Neural cell (in vitro differentiated cells): ENCODE data around the gene STON2. TPM values are rescaled to one million over a fixed set of nuclear protein-coding genes. Genes with fewer than 3 reads are reported as not detected.

Experiments used
- H2AFZ ChIP-seq: fragments of 200-600, 300-800 bp; sonication (generic), shearing (Covaris generic); 2 replicates; pipeline ENCODE4 v1.6.0; 2014; ENCODE audit warnings: low read depth, mild to moderate bottlenecking, antibody characterized with exemption, low read length, moderate library complexity
- H3F3A ChIP-seq: fragments of 200-600 bp; shearing (Covaris generic); 2 replicates; pipeline ENCODE4 v1.6.1; 2016; ENCODE audit warnings: mild to moderate bottlenecking, moderate library complexity, mixed read lengths, antibody characterized with exemption, low read length; ENCODE audit not compliant: insufficient read depth, poor library complexity, severe bottlenecking
- H3K27ac ChIP-seq: fragments of 200-600, 300-800 bp; sonication (generic), shearing (Covaris generic); 2 replicates; pipeline ENCODE4 v1.5.1; 2014; ENCODE audit warnings: mild to moderate bottlenecking, low read length, moderate library complexity
- H3K27me3 ChIP-seq: fragments of 300-800, 200-600 bp; sonication (generic), shearing (Covaris generic); 2 replicates; pipeline ENCODE4 v1.6.0; 2014; ENCODE audit warnings: mild to moderate bottlenecking, low read depth, low read length, moderate library complexity; ENCODE audit not compliant: insufficient read depth
- H3K36me3 ChIP-seq: fragments of 300-800, 200-600 bp; sonication (generic), shearing (Covaris generic); 2 replicates; pipeline ENCODE4 v1.5.1; 2014; ENCODE audit warnings: mild to moderate bottlenecking, antibody characterized with exemption, low read length, moderate library complexity; ENCODE audit not compliant: insufficient read depth
- H3K4me2 ChIP-seq: fragments of 300-800, 200-600 bp; sonication (generic), shearing (Covaris generic); 2 replicates; pipeline ENCODE4 v1.6.0; 2014; ENCODE audit warnings: mild to moderate bottlenecking, low read length
- H3K4me3 ChIP-seq: fragments of 300-800, 200-600 bp; sonication (generic), shearing (Covaris generic); 2 replicates; pipeline ENCODE4 v1.5.1; 2014; ENCODE audit warnings: mild to moderate bottlenecking, low read length, moderate library complexity
- H3K79me2 ChIP-seq: fragments of 200-600 bp; shearing (Covaris generic); replicated peaks from 2 replicates; pipeline ENCODE4 v1.6.0; 2014; ENCODE audit warnings: mild to moderate bottlenecking, low read length, moderate library complexity; ENCODE audit not compliant: insufficient read depth
- H3K9ac ChIP-seq: fragments of 300-800, 200-600 bp; sonication (generic), shearing (Covaris generic); 2 replicates; pipeline ENCODE4 v1.6.1; 2016; ENCODE audit warnings: mild to moderate bottlenecking, low read length, mixed read lengths
- H3K9me2 ChIP-seq: fragments of 200-600 bp; shearing (Covaris generic); 2 replicates; pipeline ENCODE4 v1.6.1; 2016; ENCODE audit warnings: mild to moderate bottlenecking, low read length, mixed read lengths; ENCODE audit not compliant: insufficient read depth
- H3K9me3 ChIP-seq: fragments of 200-600, 300-800 bp; sonication (generic), shearing (Covaris generic); 2 replicates; pipeline ENCODE4 v1.6.1; 2016; ENCODE audit warnings: mild to moderate bottlenecking, mixed run types, low read length, moderate library complexity, mixed read lengths
- H4K20me1 ChIP-seq: fragments of 200-600 bp; shearing (Covaris generic); 2 replicates; pipeline ENCODE4 v1.6.1; 2016; ENCODE audit warnings: mild to moderate bottlenecking, mixed run types; ENCODE audit not compliant: insufficient read depth
- CTCF ChIP-seq: fragments of 450-650 bp; IDR thresholded peaks from 2 replicates; pipeline ENCODE4 v1.5.1; 2014; ENCODE audit warnings: antibody characterized with exemption, mild to moderate bottlenecking, moderate library complexity; ENCODE audit not compliant: poor library complexity, severe bottlenecking
- EP300 ChIP-seq: fragments of 450-650 bp; conservative IDR thresholded peaks from 2 replicates; pipeline ENCODE4 v1.6.1; 2014; ENCODE audit warnings: antibody characterized with exemption, mild to moderate bottlenecking, moderate library complexity; ENCODE audit not compliant: poor library complexity, severe bottlenecking
- EZH2 ChIP-seq: fragments of 200-600, 300-800 bp; shearing (Covaris generic), sonication (generic); IDR thresholded peaks from 2 replicates; pipeline ENCODE4 v1.6.1; 2014; ENCODE audit warnings: antibody characterized with exemption, low read length, borderline replicate concordance, mild to moderate bottlenecking; ENCODE audit not compliant: insufficient read depth, poor library complexity, severe bottlenecking
- MXI1 ChIP-seq: fragments of 450-650 bp; conservative IDR thresholded peaks from 2 replicates; pipeline ENCODE4 v1.6.1; 2014; ENCODE audit warnings: antibody characterized with exemption, mild to moderate bottlenecking; ENCODE audit not compliant: poor library complexity, severe bottlenecking
- POLR2AphosphoS5 ChIP-seq: IDR thresholded peaks from 2 replicates; pipeline ENCODE4 v1.6.1; 2012
- RAD21 ChIP-seq: fragments of 450-650 bp; conservative IDR thresholded peaks from 2 replicates; pipeline ENCODE4 v1.6.1; 2014; ENCODE audit warnings: antibody characterized with exemption, mild to moderate bottlenecking, moderate library complexity
- SMC3 ChIP-seq: fragments of 450-650 bp; conservative IDR thresholded peaks from 2 replicates; pipeline ENCODE4 v1.6.1; 2014; ENCODE audit warnings: antibody characterized with exemption, mild to moderate bottlenecking, moderate library complexity; ENCODE audit not compliant: poor library complexity
- TAF1 ChIP-seq: IDR thresholded peaks from 2 replicates; pipeline ENCODE4 v1.6.1; 2012; ENCODE audit warnings: low read depth
- polyA plus RNA-seq: library from polyadenylated mRNA; depleted of rRNA; stranded (reverse); fragments of >200 nt; gene quantifications from 2 replicates; pipeline ENCODE4 v1.2.3, GENCODE V29; 2014
- TF ChIP-seq, protein P1 (sequence below): IDR thresholded peaks from 2 replicates; pipeline ENCODE4 v1.6.1; 2012; ENCODE audit warnings: borderline replicate concordance

STON2 gene
- polyA plus RNA-seq, 1 donor from 2014 or later = 11.3 TPM

DNA sequence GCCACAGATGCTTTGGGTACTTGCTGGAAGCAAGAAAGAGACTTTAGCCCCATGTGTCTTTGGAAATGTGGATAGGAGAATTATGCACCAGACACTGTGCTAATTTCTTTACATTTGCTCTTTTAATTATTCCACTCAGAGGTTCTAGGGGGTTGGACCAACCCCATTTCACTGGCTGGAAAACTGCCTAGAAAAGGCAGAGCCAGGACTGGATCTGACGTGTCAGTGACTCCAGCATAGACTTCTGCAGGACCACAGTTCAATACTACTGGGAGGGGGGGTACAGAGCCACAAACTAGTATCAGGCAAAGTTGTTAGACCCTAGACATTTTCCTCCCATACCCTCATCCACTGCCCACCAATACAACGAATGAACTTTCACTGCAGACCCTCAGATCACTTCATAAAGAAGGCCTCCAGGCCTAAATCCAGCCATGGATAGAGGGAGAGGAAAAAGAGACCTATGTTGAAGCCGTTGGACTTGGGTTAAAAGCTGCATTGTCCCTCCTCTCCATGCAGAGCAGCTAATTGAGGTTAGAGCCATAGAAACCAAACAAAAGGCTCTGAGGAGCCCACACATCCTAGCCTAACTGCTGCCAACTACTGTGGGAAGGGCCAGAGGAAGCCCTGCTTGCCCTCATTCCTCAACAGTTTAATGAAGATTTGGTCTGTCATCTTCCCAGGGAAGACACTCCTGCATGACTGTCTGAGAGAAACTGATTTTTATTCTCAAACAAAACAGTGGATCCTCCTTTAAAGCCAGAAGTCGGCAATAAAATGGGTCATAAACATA, 68.7 kb downstream of the STON2 start:
- Histone ChIP-seq H3K9ac (no peak overlapping the region), H3K36me3 (no peaks in the 10 kb centered on the region), H3K9me2 (no peaks in the 10 kb centered on the region), H2AFZ (no peak overlapping the region), H4K20me1 (no peaks in the 10 kb centered on the region), H3K27ac (no peak overlapping the region), H3K79me2 (no peaks in the 10 kb centered on the region), H3K4me2 (no peak overlapping the region), H3K9me3 (no peaks in the 10 kb centered on the region), H3K27me3 (no peaks in the 10 kb centered on the region), H3F3A (no peaks in the 10 kb centered on the region), H3K4me3 (no peak overlapping the region)
- TF ChIP-seq MXI1 = no peak
- no peak for TF ChIP-seq POLR2AphosphoS5
- TF ChIP-seq RAD21 = no peak
- TF ChIP-seq CTCF = no peak
- TF ChIP-seq TAF1 = no peak
- TF ChIP-seq SMC3 = no peak
- no peak for TF ChIP-seq EZH2
- no peak for TF ChIP-seq EP300
- TF ChIP-seq, protein P1, sequence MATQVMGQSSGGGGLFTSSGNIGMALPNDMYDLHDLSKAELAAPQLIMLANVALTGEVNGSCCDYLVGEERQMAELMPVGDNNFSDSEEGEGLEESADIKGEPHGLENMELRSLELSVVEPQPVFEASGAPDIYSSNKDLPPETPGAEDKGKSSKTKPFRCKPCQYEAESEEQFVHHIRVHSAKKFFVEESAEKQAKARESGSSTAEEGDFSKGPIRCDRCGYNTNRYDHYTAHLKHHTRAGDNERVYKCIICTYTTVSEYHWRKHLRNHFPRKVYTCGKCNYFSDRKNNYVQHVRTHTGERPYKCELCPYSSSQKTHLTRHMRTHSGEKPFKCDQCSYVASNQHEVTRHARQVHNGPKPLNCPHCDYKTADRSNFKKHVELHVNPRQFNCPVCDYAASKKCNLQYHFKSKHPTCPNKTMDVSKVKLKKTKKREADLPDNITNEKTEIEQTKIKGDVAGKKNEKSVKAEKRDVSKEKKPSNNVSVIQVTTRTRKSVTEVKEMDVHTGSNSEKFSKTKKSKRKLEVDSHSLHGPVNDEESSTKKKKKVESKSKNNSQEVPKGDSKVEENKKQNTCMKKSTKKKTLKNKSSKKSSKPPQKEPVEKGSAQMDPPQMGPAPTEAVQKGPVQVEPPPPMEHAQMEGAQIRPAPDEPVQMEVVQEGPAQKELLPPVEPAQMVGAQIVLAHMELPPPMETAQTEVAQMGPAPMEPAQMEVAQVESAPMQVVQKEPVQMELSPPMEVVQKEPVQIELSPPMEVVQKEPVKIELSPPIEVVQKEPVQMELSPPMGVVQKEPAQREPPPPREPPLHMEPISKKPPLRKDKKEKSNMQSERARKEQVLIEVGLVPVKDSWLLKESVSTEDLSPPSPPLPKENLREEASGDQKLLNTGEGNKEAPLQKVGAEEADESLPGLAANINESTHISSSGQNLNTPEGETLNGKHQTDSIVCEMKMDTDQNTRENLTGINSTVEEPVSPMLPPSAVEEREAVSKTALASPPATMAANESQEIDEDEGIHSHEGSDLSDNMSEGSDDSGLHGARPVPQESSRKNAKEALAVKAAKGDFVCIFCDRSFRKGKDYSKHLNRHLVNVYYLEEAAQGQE = no peak

GRCh38 chr14:81330619-81331122, 69.5 kb downstream of the STON2 start:
- no peak overlapping the region for H3K4me3 ChIP-seq
- TF ChIP-seq EZH2 (no peak), TAF1 (no peak), MXI1 (no peak), EP300 (no peak), CTCF (no peak), SMC3 (no peak), POLR2AphosphoS5 (no peak), RAD21 (no peak)
- TF ChIP-seq, protein P1 = no peak

More at GRCh38 chr14:81330619-81331122, 69.5 kb downstream of the STON2 start:
- Histone ChIP-seq H3K79me2 (no peaks in the 10 kb centered on the region), H3K27ac (no peak overlapping the region), H2AFZ (no peak overlapping the region), H3K9me3 (no peaks in the 10 kb centered on the region), H3K4me2 (no peak overlapping the region), H3K9me2 (no peaks in the 10 kb centered on the region), H4K20me1 (no peaks in the 10 kb centered on the region), H3K27me3 (no peaks in the 10 kb centered on the region), H3K36me3 (no peaks in the 10 kb centered on the region), H3F3A (no peaks in the 10 kb centered on the region), H3K9ac (no peak overlapping the region)
